Esophagus muscularis mucosa (tissue), 4 donors: ENCODE results near the gene NEK3. TPM values are rescaled to one million over a fixed set of nuclear protein-coding genes. Genes with fewer than 3 reads are reported as not detected.
"Not testable (repeated sequence)": the region's sequence is repeated elsewhere in the genome, so short reads cannot be mapped to it uniquely, and the experiment has no call there.

ENCODE experiments used
- DNase-seq: peaks from one replicate; pipeline ENCODE4 v3.0.0-alpha.2; 2017; ENCODE audit errors: extremely low spot score
- H3K27ac ChIP-seq, 4 donors: fragments of 200-600 bp; sonication (generic); replicated peaks in 1 of 4; 1 replicate in 3 of 4; 2 replicates in 1 of 4; pipeline ENCODE4 v1.5.1; 2016 to 2019; ENCODE audit warnings: mild to moderate bottlenecking in 1 of 4
- H3K27me3 ChIP-seq, 4 donors: fragments of 200-600 bp; sonication (generic); one replicate each; pipeline versions ENCODE4 v1.5.1 to v1.6.0; 2016 to 2019
- H3K36me3 ChIP-seq, 4 donors: fragments of 200-600 bp; sonication (generic); one replicate each; pipeline ENCODE4 v1.5.1; 2016 to 2019
- H3K4me1 ChIP-seq, 4 donors: fragments of 200-600 bp; sonication (generic); one replicate each; pipeline ENCODE4 v1.5.1; 2016 to 2019
- H3K4me3 ChIP-seq, 4 donors: fragments of 200-600 bp; sonication (generic); 1 replicate in 2 of 4; 2 replicates in 2 of 4; pipeline ENCODE4 v1.5.1; 2016 to 2019; ENCODE audit warnings: mild to moderate bottlenecking in 4 of 4, moderate library complexity in 1 of 4
- H3K9me3 ChIP-seq, 4 donors: fragments of 200-600 bp; sonication (generic); 1 replicate in 3 of 4; 2 replicates in 1 of 4; pipeline ENCODE4 v1.5.1; 2016 to 2019
- EP300 ChIP-seq: sonication (generic); formaldehyde crosslinking; IDR thresholded peaks from one replicate; pipeline ENCODE4 v1.6.1; 2017; ENCODE audit warnings: antibody characterized with exemption
- POLR2A ChIP-seq: fragments of 450-650 bp; IDR thresholded peaks from one replicate; pipeline ENCODE4 v1.6.1; 2017; ENCODE audit warnings: antibody characterized with exemption, moderate library complexity, mild to moderate bottlenecking, low read depth
- POLR2AphosphoS5 ChIP-seq, 2 donors: sonication (generic); formaldehyde crosslinking; IDR thresholded peaks; one replicate each; pipeline ENCODE4 v1.6.1; 2017; ENCODE audit warnings: antibody characterized with exemption in 2 of 2
- WGBS: methylation state at CpG from one replicate; pipeline ENCODE4 v1.1.5; 2018; 5-methylcytosine and 5-hydroxymethylcytosine counted together
- intact Hi-C: fragments of 100-400 bp; cut with DNase I; formaldehyde crosslinking; loops from one replicate; pipeline ENCODE4 v1.15.1; 2023
- total RNA-seq, 4 donors: library from RNA; depleted of rRNA; stranded (reverse); fragments of >200 nt; gene quantifications; one replicate each; pipeline versions ENCODE4 v1.1.0 to v1.2.1, GENCODE V29; 2016
- TF ChIP-seq, protein P1 (sequence below), 3 experiments: fragments of 200-600 bp in 2 of 3; fragments of 450-650 bp in 1 of 3; sonication (generic) in 2 of 3; IDR thresholded peaks; one replicate each; pipeline ENCODE4 v1.5.1; 2017 to 2019; ENCODE audit warnings: antibody characterized with exemption in 3 of 3, mild to moderate bottlenecking in 2 of 3, moderate library complexity in 1 of 3

The NEK3 gene
- total RNA-seq, 4 donors from 2014 or later: 5.0 to 11.6 (median 6.9) TPM

DNA sequence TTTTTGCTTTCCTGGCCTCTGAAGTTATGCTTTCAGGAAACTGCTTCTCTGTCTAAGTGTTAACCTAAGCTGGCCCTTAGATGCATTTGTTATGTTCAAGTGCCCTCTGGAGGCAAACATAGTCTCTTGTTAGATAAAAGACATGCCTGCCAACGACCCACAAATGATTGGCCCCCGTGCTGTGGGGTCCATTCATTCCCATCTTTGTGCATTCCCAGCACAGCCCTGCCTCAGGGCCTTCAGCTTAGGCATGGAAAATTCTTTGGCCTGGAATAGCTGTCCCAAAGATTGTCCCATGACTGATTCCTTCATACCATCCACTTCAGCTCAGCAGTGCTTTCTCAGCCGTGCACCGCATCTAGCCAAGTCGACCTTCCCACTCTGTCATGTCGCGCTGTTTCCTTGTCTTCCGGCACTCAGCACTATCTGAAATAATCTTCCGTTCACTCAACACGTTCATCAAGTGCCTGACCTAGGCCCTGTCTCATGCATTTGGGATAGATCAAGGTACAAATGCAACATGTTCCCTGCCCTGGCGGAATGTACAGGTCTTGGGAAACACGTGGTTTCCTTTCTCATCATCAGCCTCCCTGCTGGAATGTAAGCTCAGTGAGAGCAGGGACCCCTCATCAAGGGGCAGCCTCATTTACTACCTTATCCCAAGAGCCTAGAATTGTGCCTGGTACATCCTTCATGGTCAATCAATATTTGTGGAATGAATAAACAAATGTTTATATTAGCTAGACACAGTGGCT is 42.2 kb upstream of the NEK3 start:
- H3K9me3 ChIP-seq, intact Hi-C loops, H3K27ac ChIP-seq, H3K27me3 ChIP-seq, DNase-seq, H3K4me1 ChIP-seq, H3K36me3 ChIP-seq, H3K4me3 ChIP-seq: not testable (repeated sequence)
- WGBS: 40% methylated on average over 12 of the region's 12 CpGs
- TF ChIP-seq, protein P1, sequence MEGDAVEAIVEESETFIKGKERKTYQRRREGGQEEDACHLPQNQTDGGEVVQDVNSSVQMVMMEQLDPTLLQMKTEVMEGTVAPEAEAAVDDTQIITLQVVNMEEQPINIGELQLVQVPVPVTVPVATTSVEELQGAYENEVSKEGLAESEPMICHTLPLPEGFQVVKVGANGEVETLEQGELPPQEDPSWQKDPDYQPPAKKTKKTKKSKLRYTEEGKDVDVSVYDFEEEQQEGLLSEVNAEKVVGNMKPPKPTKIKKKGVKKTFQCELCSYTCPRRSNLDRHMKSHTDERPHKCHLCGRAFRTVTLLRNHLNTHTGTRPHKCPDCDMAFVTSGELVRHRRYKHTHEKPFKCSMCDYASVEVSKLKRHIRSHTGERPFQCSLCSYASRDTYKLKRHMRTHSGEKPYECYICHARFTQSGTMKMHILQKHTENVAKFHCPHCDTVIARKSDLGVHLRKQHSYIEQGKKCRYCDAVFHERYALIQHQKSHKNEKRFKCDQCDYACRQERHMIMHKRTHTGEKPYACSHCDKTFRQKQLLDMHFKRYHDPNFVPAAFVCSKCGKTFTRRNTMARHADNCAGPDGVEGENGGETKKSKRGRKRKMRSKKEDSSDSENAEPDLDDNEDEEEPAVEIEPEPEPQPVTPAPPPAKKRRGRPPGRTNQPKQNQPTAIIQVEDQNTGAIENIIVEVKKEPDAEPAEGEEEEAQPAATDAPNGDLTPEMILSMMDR (IDR thresholded peaks at IDR 0.05): peak in 2 of 3 experiments; percentile 8 to 22

- H3K27me3 ChIP-seq: no peaks in the 10 kb centered on the region
- no peaks in the 10 kb centered on the region for H3K9me3 ChIP-seq
- intact Hi-C loops: loop anchor here (5.0 kb wide), 1 partner anchor 257 kb away; the partner anchor contains the start of gene VPS36
- H3K36me3 ChIP-seq: peaks cover 0 to 1% (median 0%) of the 10 kb centered on the region in 4 donors
- TF ChIP-seq, protein P1 (IDR thresholded peaks at IDR 0.05): peak in 1 of 3 experiments; percentile 22
- peak; percentile 67 to 82 for TF ChIP-seq POLR2AphosphoS5 (IDR thresholded peaks at IDR 0.05)
- no peak for TF ChIP-seq EP300
- TF ChIP-seq POLR2A: no peak
- 9% methylated on average over 19 of the region's 34 CpGs for WGBS
- H3K4me3 ChIP-seq: peak overlapping the region; percentile 75 to 92 (median 78)
- peaks cover 11 to 42% (median 29%) of the 10 kb centered on the region in 4 donors for H3K4me1 ChIP-seq
- peak; percentile 94 for DNase-seq
- peak overlapping the region; percentile 83 to 90 (median 90) for H3K27ac ChIP-seq
These were observed 36.0 kb upstream of the NEK3 start for GRCh38 chr13:52195401-52195837.

GRCh38 chr13:52194184-52194868 is 34.9 kb upstream of the NEK3 start:
- no peaks in the 10 kb centered on the region for H3K27me3 ChIP-seq
- H3K4me3 ChIP-seq: peak overlapping the region; percentile 75 to 92 (median 78)
- intact Hi-C loops: no loop called here
- H3K36me3 ChIP-seq: peaks cover 0 to 4% (median 2%) of the 10 kb centered on the region in 4 donors
- TF ChIP-seq POLR2AphosphoS5 (IDR thresholded peaks at IDR 0.05): peak; percentile 84 to 86
- TF ChIP-seq, protein P1 (IDR thresholded peaks at IDR 0.05): peak in 1 of 3 experiments; percentile 6
- no peak for TF ChIP-seq EP300
- H3K9me3 ChIP-seq: no peaks in the 10 kb centered on the region
- peak overlapping the region; percentile 83 to 90 (median 90) for H3K27ac ChIP-seq
- H3K4me1 ChIP-seq: peaks cover 11 to 42% (median 29%) of the 10 kb centered on the region in 4 donors
- peak; percentile 94 for DNase-seq
- under 1% methylated on average over 39 of the region's 47 CpGs for WGBS

- not testable (repeated sequence) for DNase-seq, H3K36me3 ChIP-seq, H3K9me3 ChIP-seq, H3K27me3 ChIP-seq
- Histone ChIP-seq H3K4me1 (peaks cover 11 to 42% (median 29%) of the 10 kb centered on the region in 4 donors), H3K4me3 (peak overlapping the region; percentile 75 to 92 (median 78)), H3K27ac (peak overlapping the region; percentile 83 to 90 (median 90))
- intact Hi-C loops: loop anchor here (2.0 kb wide), 1 partner anchor 35 kb away; the partner anchor contains the start of gene NEK3
- 1% methylated on average over 14 of the region's 14 CpGs for WGBS
These were observed 34.3 kb upstream of the NEK3 start for GRCh38 chr13:52193587-52194183.

- H3K27ac ChIP-seq, H3K4me3 ChIP-seq, H3K27me3 ChIP-seq, intact Hi-C loops, H3K9me3 ChIP-seq, DNase-seq: not testable (repeated sequence)
- Histone ChIP-seq H3K4me1 (peaks cover 4 to 23% (median 12%) of the 10 kb centered on the region in 4 donors), H3K36me3 (peaks cover 22 to 54% (median 34%) of the 10 kb centered on the region in 4 donors)
- 96% methylated on average over 3 of the region's 4 CpGs for WGBS
These were observed 28.2 kb upstream of the NEK3 start for GRCh38 chr13:52187424-52188187.
